K562 (cell line): Measurements from ENCODE around the gene RBBP5. TPM values are rescaled to one million over a fixed set of nuclear protein-coding genes. Genes with fewer than 3 reads are reported as not detected.

Source experiments
- ATAC-seq: fragments of 200-7000 bp; cut with Tn5 transposase; 3 replicates; pipeline ENCODE4 v1.9.1; 2020; ENCODE audit warnings: moderate library complexity
- BruUV-seq: library from RNA; stranded (reverse); fragments of 400-500 nt; replicated peaks from 2 replicates; lab custom pipeline; 2021; lab: Mats Ljungman, UMichigan
- CTCF ChIA-PET: fragments of 300-600 bp; formaldehyde crosslinking; extraction: SDS; loops from one replicate; lab custom pipeline; 2021; ENCODE audit warnings: low intra/inter-chr PET ratio; lab: Yijun Ruan, JAX
- POLR2A ChIA-PET: fragments of 300-600, 350-650 bp; sonication (Branson Sonifier 250); formaldehyde crosslinking; extraction: SDS; loops from one replicate; lab custom pipeline; 2021; ENCODE audit warnings: antibody characterized with exemption, inconsistent platforms; lab: Yijun Ruan, JAX
- DNase-seq, 4 experiments: peaks; one replicate each; pipeline versions ENCODE4 v3.0.0 to v3.0.0-alpha.2; 2011 to 2018; ENCODE audit warnings: low spot score in 3 of 4, mixed read lengths in 3 of 4; ENCODE audit errors: extremely low read depth in 1 of 4
- FAIRE-seq: peaks from 2 replicates; lab custom pipeline; 2011; peaks lifted over from hg19 to GRCh38; lab: Jason Lieb, UNC
- H2AFZ ChIP-seq: 2 replicates; pipeline ENCODE4 v1.6.0; 2011; ENCODE audit warnings: low read depth, low read length, control low read depth, inconsistent platforms
- H3K27ac ChIP-seq: fragments of 200-600 bp; 3 replicates; pipeline ENCODE4 v1.8.0; 2011; ENCODE audit warnings: low read depth, mild to moderate bottlenecking, control low read depth, inconsistent platforms, low read length, moderate library complexity, mixed read lengths; ENCODE audit errors: extremely low read depth
- H3K27me3 ChIP-seq, 2 experiments: fragments of 300-600 bp in 1 of 2; 2 replicates in 1 of 2; 3 replicates in 1 of 2; pipeline versions ENCODE4 v1.6.0 to v1.8.0; 2011; ENCODE audit warnings: inconsistent platforms in 2 of 2, low read length in 2 of 2, mild to moderate bottlenecking in 1 of 2, mixed read lengths in 1 of 2, moderate library complexity in 1 of 2; ENCODE audit not compliant: control insufficient read depth in 2 of 2, insufficient read depth in 2 of 2
- H3K36me3 ChIP-seq: fragments of 300-600 bp; 3 replicates; pipeline ENCODE4 v1.8.0; 2011; ENCODE audit warnings: mild to moderate bottlenecking, low read length, inconsistent platforms; ENCODE audit not compliant: control insufficient read depth, insufficient read depth
- H3K4me1 ChIP-seq, 2 experiments: fragments of 200-600 bp in 1 of 2; replicated peaks in 1 of 2; 2 replicates in 1 of 2; 3 replicates in 1 of 2; pipeline versions ENCODE4 v1.5.1 to v1.8.0; 2011; ENCODE audit warnings: inconsistent platforms in 2 of 2, low read length in 2 of 2, mild to moderate bottlenecking in 1 of 2, mixed read lengths in 1 of 2, moderate library complexity in 1 of 2; ENCODE audit not compliant: control insufficient read depth in 2 of 2, insufficient read depth in 2 of 2
- H3K4me2 ChIP-seq: 2 replicates; pipeline ENCODE4 v1.6.1; 2011; ENCODE audit warnings: low read length, control low read depth, inconsistent platforms, mixed read lengths; ENCODE audit not compliant: insufficient read depth
- H3K4me3 ChIP-seq: fragments of 200-600 bp; sonication (generic), shearing (Covaris generic); 2 replicates; pipeline ENCODE4 v1.5.1; 2016; ENCODE audit warnings: control low read depth, inconsistent platforms
- H3K79me2 ChIP-seq: fragments of 200-600 bp; 3 replicates; pipeline ENCODE4 v1.8.0; 2011; ENCODE audit warnings: low read length, inconsistent platforms; ENCODE audit not compliant: control insufficient read depth, insufficient read depth
- H3K9ac ChIP-seq, 2 experiments: 2 replicates each; pipeline versions ENCODE4 v1.6.0 to v1.6.1; 2011; ENCODE audit warnings: low read depth in 2 of 2, low read length in 2 of 2, control low read depth in 1 of 2, inconsistent platforms in 1 of 2, mild to moderate bottlenecking in 1 of 2, mixed read lengths in 1 of 2; ENCODE audit not compliant: insufficient read depth in 1 of 2
- H3K9me1 ChIP-seq: one replicate; pipeline ENCODE4 v1.6.0; 2011; ENCODE audit warnings: inconsistent platforms, mild to moderate bottlenecking, low read length, moderate library complexity; ENCODE audit not compliant: control insufficient read depth, insufficient read depth
- H3K9me3 ChIP-seq: replicated peaks from 2 replicates; pipeline ENCODE4 v1.5.1; 2011; ENCODE audit warnings: low read depth, low read length, inconsistent platforms; ENCODE audit not compliant: control insufficient read depth, insufficient read depth
- H4K20me1 ChIP-seq: replicated peaks from 2 replicates; pipeline ENCODE4 v1.6.1; 2011; ENCODE audit warnings: low read length, inconsistent platforms, mixed read lengths; ENCODE audit not compliant: control insufficient read depth, insufficient read depth
- ATF2 ChIP-seq: sonication (generic); formaldehyde crosslinking; IDR thresholded peaks from 2 replicates; pipeline ENCODE4 v1.8.1; 2022; ENCODE audit warnings: missing genetic modification reagents
- EP300 ChIP-seq: IDR thresholded peaks from 2 replicates; pipeline ENCODE4 v1.6.1; 2012; ENCODE audit warnings: low read length, improper control_type of control experiment
- HMG20A ChIP-seq: fragments of 450-650 bp; formaldehyde crosslinking; conservative IDR thresholded peaks from 2 replicates; pipeline ENCODE4 v1.4.0; 2020; ENCODE audit warnings: mild to moderate bottlenecking, mixed read lengths
- KDM2B ChIP-seq: fragments of 250-450 bp; sonication (Bioruptor Pico); IDR thresholded peaks from 2 replicates; pipeline ENCODE4 v1.8.0; 2021; ENCODE audit warnings: mild to moderate bottlenecking, moderate library complexity
- KLF1 ChIP-seq: fragments of 450-650 bp; IDR thresholded peaks from 2 replicates; pipeline ENCODE4 v1.6.1; 2016; ENCODE audit warnings: missing genetic modification characterization, missing compliant biosample characterization
- LEF1 ChIP-seq: fragments of 450-650 bp; IDR thresholded peaks from 2 replicates; pipeline ENCODE4 v1.6.1; 2016; ENCODE audit warnings: mild to moderate bottlenecking
- NFATC3 ChIP-seq: fragments of 450-650 bp; IDR thresholded peaks from 2 replicates; pipeline ENCODE4 v1.6.1; 2017; ENCODE audit warnings: mild to moderate bottlenecking
- NFRKB ChIP-seq: fragments of 450-650 bp; IDR thresholded peaks from 2 replicates; pipeline ENCODE4 v1.6.1; 2016; ENCODE audit warnings: low read depth
- RCOR1 ChIP-seq, 2 experiments: IDR thresholded peaks; 2 replicates each; pipeline ENCODE4 v1.6.1; 2012; ENCODE audit warnings: low read depth in 2 of 2, low read length in 2 of 2, borderline replicate concordance in 1 of 2, improper control_type of control experiment in 1 of 2
- TCF7L2 ChIP-seq: fragments of 150-350 bp; IDR thresholded peaks from 2 replicates; pipeline ENCODE4 v1.6.1; 2016; ENCODE audit warnings: low read depth, mild to moderate bottlenecking, low read length, moderate library complexity
- TSC22D4 ChIP-seq: fragments of 450-650 bp; IDR thresholded peaks from 2 replicates; pipeline ENCODE4 v1.6.1; 2016; ENCODE audit warnings: missing genetic modification characterization, missing biosample characterization, control low read depth
- WHSC1 ChIP-seq: IDR thresholded peaks from one replicate; pipeline ENCODE4 v1.6.1; 2012; ENCODE audit warnings: low read length, control low read depth, inconsistent platforms
- XRCC4 ChIP-seq: IDR thresholded peaks from one replicate; pipeline ENCODE4 v1.6.1; 2011; ENCODE audit not compliant: insufficient read depth, insufficient read length; ENCODE audit errors: extremely low read depth
- ZFP36 ChIP-seq: fragments of 150-350 bp; IDR thresholded peaks from 2 replicates; pipeline ENCODE4 v1.6.1; 2018; ENCODE audit warnings: low read length, low read depth; ENCODE audit not compliant: partially characterized antibody
- WGBS: fragments of 100-300 bp; shearing (Covaris generic); methylation state at CpG from one replicate; pipeline ENCODE4 v1.1.6; 2016; ENCODE audit warnings: low coverage, mixed read lengths; ENCODE audit not compliant: insufficient coverage; ENCODE audit errors: missing lambda C conversion rate; 5-methylcytosine and 5-hydroxymethylcytosine counted together
- in situ Hi-C: fragments of 300-500 bp; cut with MboI; formaldehyde crosslinking; loops from 4 replicates; pipeline ENCODE4 v1.15.0; 2018; ENCODE audit warnings: inconsistent platforms, mixed read lengths
- intact Hi-C: fragments of 100-400 bp; cut with micrococcal nuclease; formaldehyde crosslinking; loops from 2 replicates; pipeline ENCODE4 v1.14.2; 2022
- polyA plus RNA-seq, 8 experiments: library from polyadenylated mRNA; depleted of rRNA in 4 of 8; stranded (reverse) in 5 of 8; unstranded in 3 of 8; fragments of >200 nt; fragmentation: Nextera tagmentation in 2 of 8; fragmentation: Illumina TruSeq in 1 of 8; extraction: Ambion mirVana in 2 of 8; extraction: Trizol in 1 of 8; gene quantifications; 2 replicates each; pipeline versions ENCODE4 v1.2.1 to v1.2.3, GENCODE V29; 2011 to 2014; ENCODE audit warnings: inconsistent platforms in 1 of 8, missing spikeins in 1 of 8
- total RNA-seq, 7 experiments: library from RNA; depleted of rRNA in 6 of 7; stranded (reverse); fragments of >200 nt in 6 of 7; fragmentation: Illumina TruSeq in 2 of 7; extraction: Trizol in 2 of 7; gene quantifications; 2 replicates each; pipeline versions ENCODE4 v1.2.1 to v1.2.3, GENCODE V29; 2011 to 2021; ENCODE audit warnings: low replicate concordance in 1 of 7

The RBBP5 gene
- total and polyA plus RNA-seq, 9 of the 15 experiments (the other 6 are each of a cell fraction or from before 2014, with no cell fraction given): 17.2 to 37.4 (median 28.4) TPM

DNA sequence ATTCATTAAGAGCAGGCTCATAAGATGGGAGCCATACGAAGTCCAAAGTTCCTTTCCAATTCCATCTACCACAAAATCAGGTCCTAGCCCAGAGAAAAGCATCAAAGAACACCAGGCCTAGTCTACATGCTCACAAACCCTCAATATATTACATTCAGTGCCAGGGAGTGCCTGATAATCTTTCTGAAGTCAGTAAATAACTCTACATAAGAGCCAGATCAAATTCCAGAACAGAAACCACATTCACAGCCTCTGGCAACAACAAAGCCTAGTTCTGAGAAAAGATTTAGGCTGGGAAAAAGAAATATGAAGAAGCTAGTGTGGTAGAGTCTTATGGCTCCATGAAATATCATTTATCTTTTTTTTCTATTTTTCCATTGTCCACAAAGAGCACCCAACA is 40.5 kb upstream of the RBBP5 start (continued):
- TF ChIP-seq KLF1 (no peak), HMG20A (no peak), RCOR1 (IDR thresholded peaks at IDR 0.05; ENCODE audit: borderline replicate concordance in 1 of 2, low read depth in 2 of 2, low read length in 2 of 2) (no peak), EP300 (no peak), ZFP36 (no peak), NFRKB (no peak)

DNA sequence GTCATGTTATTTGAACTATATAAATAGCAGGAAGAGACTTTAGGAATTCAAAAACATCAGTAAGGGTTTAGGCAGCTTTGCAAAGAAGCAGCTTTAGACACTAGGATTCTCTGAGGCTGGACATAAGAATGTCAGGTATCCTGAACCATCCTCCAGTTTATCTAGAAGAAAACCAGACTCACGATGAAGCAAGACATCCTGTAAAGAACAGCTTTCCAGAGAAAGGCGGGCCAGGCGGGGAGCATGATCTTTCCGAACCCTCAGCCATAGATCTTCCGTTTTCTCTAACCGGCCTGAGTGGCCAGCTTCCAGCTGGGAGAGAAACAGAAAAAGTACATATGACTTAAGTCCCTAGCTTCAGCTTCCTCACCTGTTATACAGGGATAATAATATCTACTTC is 39.3 kb upstream of the RBBP5 start:
- H3K9ac ChIP-seq: no peak overlapping the region
- no peaks in the 10 kb centered on the region for H3K27me3 ChIP-seq
- ChIA-PET CTCF (no interaction called here), POLR2A (interaction anchor here (0.8 to 2.6 kb wide), 3 partner anchors 9 to 14 kb away, joined by 3 to 8 read pairs (median 4); no protein-coding TSS in a partner anchor)
- no peaks in the 10 kb centered on the region for H4K20me1 ChIP-seq
- 95% methylated on average over 6 of the region's 6 CpGs for WGBS
- BruUV-seq: no TSS peak
- in situ Hi-C loops: no loop called here
- ATAC-seq: no peak
- no peak for FAIRE-seq
- H3K9me3 ChIP-seq: peaks cover 9% of the 10 kb centered on the region
- peaks cover 66% of the 10 kb centered on the region for H3K36me3 ChIP-seq
- DNase-seq: no peak
- no peaks in the 10 kb centered on the region for H3K79me2 ChIP-seq
- no peak overlapping the region for H3K27ac ChIP-seq
- no peak for TF ChIP-seq LEF1
- TF ChIP-seq WHSC1: no peak
- TF ChIP-seq ATF2 (CRISPR knock-in tag): no peak
- no peak for TF ChIP-seq TSC22D4 (tag)
- TF ChIP-seq TCF7L2: no peak
- TF ChIP-seq NFATC3: no peak
- TF ChIP-seq XRCC4: no peak
- no peak for TF ChIP-seq KDM2B (CRISPR knock-in tag)
- no peaks in the 10 kb centered on the region for H3K9me1 ChIP-seq
- no peak overlapping the region for H2AFZ ChIP-seq
- H3K4me1 ChIP-seq: peaks cover 7 to 21% of the 10 kb centered on the region in 2 experiments
- intact Hi-C loops: no loop called here
- H3K4me2 ChIP-seq: no peak overlapping the region
- no peak overlapping the region for H3K4me3 ChIP-seq
